Lower leg skin (tissue), 4 donors: Measurements from ENCODE around the gene SLC2A8. TPM values are rescaled to one million over a fixed set of nuclear protein-coding genes. Genes with fewer than 3 reads are reported as not detected.

Experiments
- DNase-seq, 2 donors: peaks; one replicate each; pipeline ENCODE4 v3.0.0-alpha.2; 2019; ENCODE audit warnings: low spot score in 2 of 2
- H3K4me3 ChIP-seq: fragments of 200-600 bp; sonication (generic); 2 replicates; pipeline ENCODE4 v1.5.1; 2017; ENCODE audit warnings: mild to moderate bottlenecking, low read depth; ENCODE audit not compliant: poor library complexity, severe bottlenecking
- POLR2A ChIP-seq, 2 donors: fragments of 450-650 bp; IDR thresholded peaks; one replicate each; pipeline ENCODE4 v1.6.1; 2016 to 2017; ENCODE audit warnings: antibody characterized with exemption in 2 of 2, mild to moderate bottlenecking in 1 of 2, moderate library complexity in 1 of 2
- WGBS, 2 donors: methylation state at CpG; one replicate each; pipeline ENCODE4 v1.1.5; 2018; 5-methylcytosine and 5-hydroxymethylcytosine counted together
- intact Hi-C: fragments of 100-400 bp; cut with DNase I; formaldehyde crosslinking; loops from one replicate; pipeline ENCODE4 v1.15.0; 2023; ENCODE audit warnings: low total_unique reads
- total RNA-seq, 4 donors: library from RNA; depleted of rRNA; stranded (reverse); fragments of >200 nt; gene quantifications; one replicate each; pipeline ENCODE4 v1.1.0, GENCODE V29; 2016
- TF ChIP-seq, protein P1 (sequence below), 3 donors: fragments of 450-650 bp; IDR thresholded peaks; one replicate each; pipeline ENCODE4 v1.5.1; 2016; ENCODE audit warnings: antibody characterized with exemption in 3 of 3, mild to moderate bottlenecking in 3 of 3, moderate library complexity in 2 of 3

SLC2A8 gene
- total RNA-seq, 4 donors from 2014 or later, result 17.6 to 28.7 (median 23.6) TPM

DNA sequence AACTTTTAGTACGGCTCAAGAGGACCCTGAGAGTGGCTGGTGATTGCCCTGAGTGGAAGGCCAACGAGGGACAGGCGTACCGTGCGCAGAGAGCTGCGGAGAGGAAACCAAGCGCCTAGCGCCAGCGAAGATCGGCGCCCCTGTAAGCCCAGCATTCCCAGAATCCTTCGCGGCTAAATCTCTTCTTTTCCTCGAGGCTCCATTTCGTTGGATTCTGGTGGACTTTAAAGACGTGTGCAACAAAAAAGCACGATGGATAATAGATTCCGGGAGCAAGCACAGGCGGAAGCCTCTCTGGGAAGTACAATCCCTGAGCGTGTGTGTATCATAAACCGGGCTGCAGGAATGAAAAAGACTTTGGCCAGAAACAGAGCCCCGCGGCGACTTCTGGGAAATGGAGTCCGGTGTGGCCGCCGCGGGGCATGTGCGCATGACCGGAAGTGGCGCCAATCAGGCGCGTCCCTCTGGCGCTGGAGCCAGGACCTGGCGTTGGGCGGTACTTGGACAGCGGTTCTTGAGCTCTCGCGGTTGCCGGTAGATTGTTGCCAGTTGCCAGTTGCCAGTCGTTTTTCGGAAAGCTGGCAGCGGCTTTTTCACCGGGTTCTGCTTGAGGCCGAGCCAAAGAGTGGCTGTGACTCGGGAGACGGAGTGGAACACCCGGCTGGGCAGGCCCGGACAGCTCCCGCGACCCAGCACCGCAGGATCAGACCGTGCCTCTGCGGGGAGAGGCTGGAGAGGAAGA, 27.1 kb downstream of the SLC2A8 start, which contains the start of gene ZNF79:
Gene ZNF79, plus strand, starts transcription at position 449 of the 742 bp plus-strand sequence. CDS start 406 bp downstream, outside the sequence.
- peak; percentile 92 to 99 for DNase-seq
- TF ChIP-seq, protein P1, sequence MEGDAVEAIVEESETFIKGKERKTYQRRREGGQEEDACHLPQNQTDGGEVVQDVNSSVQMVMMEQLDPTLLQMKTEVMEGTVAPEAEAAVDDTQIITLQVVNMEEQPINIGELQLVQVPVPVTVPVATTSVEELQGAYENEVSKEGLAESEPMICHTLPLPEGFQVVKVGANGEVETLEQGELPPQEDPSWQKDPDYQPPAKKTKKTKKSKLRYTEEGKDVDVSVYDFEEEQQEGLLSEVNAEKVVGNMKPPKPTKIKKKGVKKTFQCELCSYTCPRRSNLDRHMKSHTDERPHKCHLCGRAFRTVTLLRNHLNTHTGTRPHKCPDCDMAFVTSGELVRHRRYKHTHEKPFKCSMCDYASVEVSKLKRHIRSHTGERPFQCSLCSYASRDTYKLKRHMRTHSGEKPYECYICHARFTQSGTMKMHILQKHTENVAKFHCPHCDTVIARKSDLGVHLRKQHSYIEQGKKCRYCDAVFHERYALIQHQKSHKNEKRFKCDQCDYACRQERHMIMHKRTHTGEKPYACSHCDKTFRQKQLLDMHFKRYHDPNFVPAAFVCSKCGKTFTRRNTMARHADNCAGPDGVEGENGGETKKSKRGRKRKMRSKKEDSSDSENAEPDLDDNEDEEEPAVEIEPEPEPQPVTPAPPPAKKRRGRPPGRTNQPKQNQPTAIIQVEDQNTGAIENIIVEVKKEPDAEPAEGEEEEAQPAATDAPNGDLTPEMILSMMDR (IDR thresholded peaks at IDR 0.05), result no peak
- TF ChIP-seq POLR2A (IDR thresholded peaks at IDR 0.05), result no peak
- H3K4me3 ChIP-seq, result peak within 1 kb of the TSS; percentile 86
- 0% methylated on average over 54 of the region's 54 CpGs for WGBS, 2 donors
- intact Hi-C loops, result no loop called here

DNA sequence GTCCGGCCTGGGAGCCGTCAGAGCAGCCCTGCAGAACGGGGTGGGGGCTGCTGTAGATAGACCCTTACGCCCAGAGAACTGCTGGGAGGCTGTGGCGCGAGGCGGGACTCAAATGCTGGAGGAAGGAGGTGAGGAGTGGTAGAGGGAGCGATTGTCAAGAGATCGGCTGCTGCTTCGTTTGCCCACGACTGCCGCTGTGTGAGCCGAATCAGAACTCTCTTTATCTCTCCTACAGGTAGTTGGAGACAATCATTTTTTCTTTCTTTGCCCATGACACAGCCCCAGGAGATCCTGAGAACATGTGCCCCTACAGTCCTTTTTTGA, 27.7 kb downstream of the SLC2A8 start:
- no peak for TF ChIP-seq POLR2A (IDR thresholded peaks at IDR 0.05)
- TF ChIP-seq, protein P1 (IDR thresholded peaks at IDR 0.05), result no peak
- intact Hi-C loops, result no loop called here
- no peak for DNase-seq
- WGBS, 2 donors, result 0 to 1% methylated on average over 13 of the region's 13 CpGs
- H3K4me3 ChIP-seq, result peak overlapping the region; percentile 86

- no peak for DNase-seq
These were observed 29.8 kb downstream of the SLC2A8 start for GRCh38 chr9:127426756-127427155.

GRCh38 chr9:127428348-127428747, 31.4 kb downstream of the SLC2A8 start:
- TF ChIP-seq, protein P1 (IDR thresholded peaks at IDR 0.05), result no peak
- TF ChIP-seq POLR2A (IDR thresholded peaks at IDR 0.05), result no peak
- H3K4me3 ChIP-seq, result no peak overlapping the region
- 90% methylated on average over 3 of the region's 3 CpGs for WGBS, 2 donors
- intact Hi-C loops, result no loop called here
- DNase-seq, result no peak

More at GRCh38 chr9:127426756-127427155, 29.8 kb downstream of the SLC2A8 start:
- WGBS, 2 donors, result 90 to 93% methylated on average over 2 of the region's 2 CpGs
- intact Hi-C loops, result no loop called here
- no peak overlapping the region for H3K4me3 ChIP-seq
- TF ChIP-seq, protein P1 (IDR thresholded peaks at IDR 0.05), result no peak
- no peak for TF ChIP-seq POLR2A (IDR thresholded peaks at IDR 0.05)

GRCh38 chr9:127430415-127430814, 33.4 kb downstream of the SLC2A8 start:
- no peak for DNase-seq
- WGBS, 2 donors, result 88 to 96% methylated on average over 8 of the region's 8 CpGs
- H3K4me3 ChIP-seq, result no peak overlapping the region
- intact Hi-C loops, result no loop called here
- no peak for TF ChIP-seq POLR2A (IDR thresholded peaks at IDR 0.05)
- TF ChIP-seq, protein P1 (IDR thresholded peaks at IDR 0.05), result no peak
